ENCODE results near the gene TIAL1.
"Not testable (repeated sequence)": the region's sequence is repeated elsewhere in the genome, so short reads cannot be mapped to it uniquely, and the experiment has no call there.

Gene TIAL1

GRCh38 chr10:119532251-119532650 lies 64.5 kb downstream of the TIAL1 start:
- not testable (repeated sequence) for DNase-seq (ENCODE audit: low read depth in 2 of 3, low spot score in 2 of 3)

- DNase-seq (ENCODE audit: low read depth in 2 of 3, low spot score in 2 of 3) = no peak
Observed at GRCh38 chr10:119531067-119531466, 65.7 kb downstream of the TIAL1 start.

GRCh38 chr10:119528663-119529237 lies 68.0 kb downstream of the TIAL1 start:
- DNase-seq (ENCODE audit: low read depth in 2 of 3, low spot score in 2 of 3) = not testable (repeated sequence)

GRCh38 chr10:119526621-119527592 lies 69.9 kb downstream of the TIAL1 start:
- DNase-seq (ENCODE audit: low read depth in 2 of 3, low spot score in 2 of 3) = no peak

GRCh38 chr10:119526149-119526548 lies 70.6 kb downstream of the TIAL1 start:
- DNase-seq (ENCODE audit: low read depth in 2 of 3, low spot score in 2 of 3) = no peak

- DNase-seq (ENCODE audit: low read depth in 2 of 3, low spot score in 2 of 3) = no peak
Observed at GRCh38 chr10:119525116-119525515, 71.6 kb downstream of the TIAL1 start.

- DNase-seq (ENCODE audit: low read depth in 2 of 3, low spot score in 2 of 3) = no peak
Observed at GRCh38 chr10:119524720-119525070, 72.1 kb downstream of the TIAL1 start.

GRCh38 chr10:119523895-119524719 lies 72.7 kb downstream of the TIAL1 start:
- DNase-seq (ENCODE audit: low read depth in 2 of 3, low spot score in 2 of 3) = no peak
